Psoas muscle (tissue), 8 donors: ENCODE data around the gene PREB. TPM values are rescaled to one million over a fixed set of nuclear protein-coding genes. Genes with fewer than 3 reads are reported as not detected.

Experiments
- ATAC-seq, 4 donors: fragments of 200-7000 bp; cut with Tn5 transposase; one replicate each; pipeline ENCODE4 v1.9.1; 2020; ENCODE audit warnings: moderate library complexity in 3 of 4, mild to moderate bottlenecking in 2 of 4
- DNase-seq, 2 donors: peaks; one replicate each; pipeline ENCODE4 v3.0.0-alpha.2; 2020
- H3K27ac ChIP-seq: fragments of 200-600 bp; one replicate; pipeline ENCODE4 v1.8.0; 2022
- H3K27me3 ChIP-seq, 3 donors: fragments of 200-600 bp in 1 of 3; one replicate each; pipeline versions ENCODE4 v1.6.1 to v1.8.0; 2013 to 2022; ENCODE audit warnings: low read length in 2 of 3, mild to moderate bottlenecking in 2 of 3, moderate library complexity in 1 of 3; ENCODE audit not compliant: insufficient read depth in 3 of 3
- H3K36me3 ChIP-seq, 2 donors: fragments of 200-600 bp in 1 of 2; one replicate each; pipeline versions ENCODE4 v1.6.1 to v1.8.0; 2013 to 2022; ENCODE audit warnings: low read depth in 1 of 2, mild to moderate bottlenecking in 1 of 2, moderate library complexity in 1 of 2; ENCODE audit not compliant: insufficient read depth in 1 of 2
- H3K4me1 ChIP-seq: fragments of 200-600 bp; one replicate; pipeline ENCODE4 v1.8.0; 2022
- H3K4me3 ChIP-seq: fragments of 200-600 bp; one replicate; pipeline ENCODE4 v1.8.0; 2022; ENCODE audit warnings: mild to moderate bottlenecking
- H3K9me3 ChIP-seq: fragments of 200-600 bp; one replicate; pipeline ENCODE4 v1.8.0; 2022
- WGBS, 3 donors: extraction: QIAGEN DNeasy Blood & Tissue Kit; methylation state at CpG; one replicate each; pipeline versions ENCODE4 v1.1.6 to v1.1.7; 2013; 5-methylcytosine and 5-hydroxymethylcytosine counted together
- intact Hi-C, 2 donors: fragments of 100-400 bp; cut with DNase I; formaldehyde crosslinking; loops; one replicate each; pipeline versions ENCODE4 v1.11.0 to v1.14.2; 2022
- polyA plus RNA-seq, 3 donors: library from polyadenylated mRNA; stranded (reverse); fragments of 200-250 nt; gene quantifications; one replicate each; pipeline ENCODE4 v1.2.3, GENCODE V29; 2013
- total RNA-seq, 4 donors: library from RNA; stranded (reverse); fragmentation: NEBNext Ultra II Directional in 2 of 4; extraction: Animal tissue kit (Norgen Biotek cat#: 25700) in 2 of 4; gene quantifications; one replicate each; pipeline versions ENCODE4 v1.2.1 to v1.2.4, GENCODE V29; 2021 to 2023
- TF ChIP-seq, protein P1 (sequence below): fragments of 200-600 bp; IDR thresholded peaks from one replicate; pipeline ENCODE4 v1.8.0; 2022; ENCODE audit warnings: antibody characterized with exemption
- donor health status: healthy with polysubstance abuse.
- donor health status: DM: no; HTN: no; CAD: no; lungs with moderate emphysema.
- donor health status: Bipolar disorder and iron deficiency.
- donor health status: healthy.
- donor health status: DM: yes; HTN: yes; CAD: no.
- donor health status: DM: no; HTN: no; CAD: no.
- donor health status: DM: no; HTN: no; CAD: no.
- donor health status: DM: yes; HTN: yes; CAD: no.

Gene PREB
- total and polyA plus RNA-seq, 7 donors: 57.4 to 206 (median 125) TPM

DNA sequence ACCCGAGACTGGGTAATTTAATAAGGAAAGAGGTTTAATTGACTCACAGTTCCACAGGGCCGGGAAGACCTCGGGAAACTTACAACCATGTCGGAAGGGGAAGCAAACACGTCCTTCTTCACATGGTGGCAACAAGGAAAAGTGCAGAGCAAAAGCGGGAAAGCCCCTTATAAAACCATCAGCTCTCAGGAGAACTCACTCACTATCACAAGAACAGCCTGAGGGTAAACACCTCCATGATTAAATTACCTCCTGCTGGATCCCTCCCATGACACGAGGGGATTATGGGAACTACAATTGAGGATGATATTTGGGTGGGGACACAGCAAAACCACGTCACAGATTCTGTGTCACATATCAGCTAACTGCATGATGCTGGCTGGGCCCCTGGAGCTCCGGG is 25.8 kb upstream of the PREB start:
- 79 to 81% (median 79%) methylated on average over 9 of the region's 9 CpGs for WGBS, 3 donors
- no peak for DNase-seq
- H3K27ac ChIP-seq: no peak overlapping the region

DNA sequence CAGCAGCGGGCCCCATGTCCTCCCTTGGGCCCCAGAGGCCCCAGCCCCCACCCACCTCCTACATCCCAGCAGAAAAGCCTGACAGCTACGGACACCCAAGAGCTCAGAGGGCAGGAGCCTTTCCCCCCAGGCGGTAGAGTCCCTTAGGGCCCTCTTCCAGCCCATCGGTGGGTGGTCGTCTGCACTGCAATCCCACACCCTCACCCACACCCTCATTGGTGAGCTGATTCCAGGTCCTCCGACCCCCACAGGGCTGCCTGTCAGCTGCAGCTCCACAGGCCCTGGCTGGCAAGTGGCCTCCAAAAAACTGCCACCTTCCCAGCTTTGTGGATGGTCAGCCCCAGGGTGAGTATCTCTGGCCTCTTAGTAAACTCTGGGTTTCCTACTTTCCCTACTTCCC is 24.8 kb upstream of the PREB start:
- intact Hi-C loops: no loop called here
- WGBS, 3 donors: 71 to 77% (median 76%) methylated on average over 6 of the region's 6 CpGs
- no peak overlapping the region for H3K27ac ChIP-seq
- no peaks in the 10 kb centered on the region for H3K9me3 ChIP-seq
- no peaks in the 10 kb centered on the region for H3K36me3 ChIP-seq
- TF ChIP-seq, protein P1, sequence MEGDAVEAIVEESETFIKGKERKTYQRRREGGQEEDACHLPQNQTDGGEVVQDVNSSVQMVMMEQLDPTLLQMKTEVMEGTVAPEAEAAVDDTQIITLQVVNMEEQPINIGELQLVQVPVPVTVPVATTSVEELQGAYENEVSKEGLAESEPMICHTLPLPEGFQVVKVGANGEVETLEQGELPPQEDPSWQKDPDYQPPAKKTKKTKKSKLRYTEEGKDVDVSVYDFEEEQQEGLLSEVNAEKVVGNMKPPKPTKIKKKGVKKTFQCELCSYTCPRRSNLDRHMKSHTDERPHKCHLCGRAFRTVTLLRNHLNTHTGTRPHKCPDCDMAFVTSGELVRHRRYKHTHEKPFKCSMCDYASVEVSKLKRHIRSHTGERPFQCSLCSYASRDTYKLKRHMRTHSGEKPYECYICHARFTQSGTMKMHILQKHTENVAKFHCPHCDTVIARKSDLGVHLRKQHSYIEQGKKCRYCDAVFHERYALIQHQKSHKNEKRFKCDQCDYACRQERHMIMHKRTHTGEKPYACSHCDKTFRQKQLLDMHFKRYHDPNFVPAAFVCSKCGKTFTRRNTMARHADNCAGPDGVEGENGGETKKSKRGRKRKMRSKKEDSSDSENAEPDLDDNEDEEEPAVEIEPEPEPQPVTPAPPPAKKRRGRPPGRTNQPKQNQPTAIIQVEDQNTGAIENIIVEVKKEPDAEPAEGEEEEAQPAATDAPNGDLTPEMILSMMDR: no peak
- DNase-seq (no peak), ATAC-seq (no peak)
- H3K27me3 ChIP-seq: no peaks in the 10 kb centered on the region
- no peaks in the 10 kb centered on the region for H3K4me1 ChIP-seq
- no peak overlapping the region for H3K4me3 ChIP-seq

More for the DNA sequence above, 25.8 kb upstream of the PREB start:
- TF ChIP-seq, protein P1: no peak
- no peaks in the 10 kb centered on the region for H3K9me3 ChIP-seq
- intact Hi-C loops: no loop called here
- H3K27me3 ChIP-seq: no peaks in the 10 kb centered on the region
- no peak for ATAC-seq
- H3K36me3 ChIP-seq: no peaks in the 10 kb centered on the region
- H3K4me3 ChIP-seq: no peak overlapping the region
- no peaks in the 10 kb centered on the region for H3K4me1 ChIP-seq

DNA sequence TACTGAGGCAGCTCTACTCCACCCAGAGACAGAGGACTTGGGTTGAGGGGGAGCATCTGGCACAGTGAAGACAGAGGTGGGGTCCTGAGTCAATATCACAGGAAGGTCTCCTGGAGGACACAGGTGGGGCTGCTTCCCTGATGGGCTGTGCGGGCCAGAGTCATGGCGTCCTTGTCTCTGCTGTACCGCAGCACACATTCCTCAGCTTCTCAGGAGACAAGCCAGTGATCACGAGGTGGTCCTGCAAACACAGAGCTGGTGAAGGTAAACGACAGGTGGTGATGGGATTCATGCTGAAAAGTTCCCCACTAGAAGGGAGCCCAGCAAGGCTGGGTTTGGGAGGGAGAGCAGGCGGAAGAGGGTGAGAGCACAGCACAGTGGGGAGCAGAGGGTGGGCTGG is 24.0 kb upstream of the PREB start:
- intact Hi-C loops: no loop called here
- 69 to 74% (median 74%) methylated on average over 6 of the region's 6 CpGs for WGBS, 3 donors
- no peaks in the 10 kb centered on the region for H3K9me3 ChIP-seq
- H3K27me3 ChIP-seq: no peaks in the 10 kb centered on the region
- TF ChIP-seq, protein P1: no peak
- no peak for ATAC-seq
- no peak overlapping the region for H3K4me3 ChIP-seq
- no peaks in the 10 kb centered on the region for H3K4me1 ChIP-seq
- DNase-seq: no peak
- no peak overlapping the region for H3K27ac ChIP-seq
- H3K36me3 ChIP-seq: no peaks in the 10 kb centered on the region

DNA sequence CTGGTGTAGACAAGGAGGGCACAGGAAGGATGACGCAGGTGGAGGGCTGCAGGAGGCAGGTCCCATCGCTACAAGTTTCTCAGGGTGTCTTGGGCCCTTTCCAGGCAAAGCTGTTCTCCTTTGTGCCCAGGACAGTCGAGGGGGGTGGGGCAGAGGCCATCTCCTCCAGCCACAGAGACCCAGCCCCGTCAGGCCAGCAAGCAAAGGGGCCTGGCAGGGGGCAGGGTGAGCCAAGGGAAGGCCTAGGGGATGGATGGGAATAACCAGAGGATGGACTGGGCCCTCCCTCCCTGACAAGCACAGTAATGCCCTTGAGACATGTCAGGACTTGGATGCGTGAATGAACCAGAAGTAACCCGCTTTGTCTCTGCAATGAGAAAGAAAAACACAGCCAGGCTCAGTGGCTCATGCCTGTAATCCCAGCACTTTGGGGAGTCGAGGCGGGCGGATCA is 20.7 kb upstream of the PREB start:
- no peak overlapping the region for H3K27ac ChIP-seq
- peak in 1 of 4 donors; percentile 13 for ATAC-seq
- no peaks in the 10 kb centered on the region for H3K4me1 ChIP-seq
- no peaks in the 10 kb centered on the region for H3K27me3 ChIP-seq
- no peaks in the 10 kb centered on the region for H3K9me3 ChIP-seq
- TF ChIP-seq, protein P1: no peak
- H3K4me3 ChIP-seq: no peak overlapping the region
- H3K36me3 ChIP-seq: no peaks in the 10 kb centered on the region
- intact Hi-C loops: no loop called here
- 81 to 85% (median 82%) methylated on average over 9 of the region's 9 CpGs for WGBS, 3 donors
- DNase-seq: no peak

DNA sequence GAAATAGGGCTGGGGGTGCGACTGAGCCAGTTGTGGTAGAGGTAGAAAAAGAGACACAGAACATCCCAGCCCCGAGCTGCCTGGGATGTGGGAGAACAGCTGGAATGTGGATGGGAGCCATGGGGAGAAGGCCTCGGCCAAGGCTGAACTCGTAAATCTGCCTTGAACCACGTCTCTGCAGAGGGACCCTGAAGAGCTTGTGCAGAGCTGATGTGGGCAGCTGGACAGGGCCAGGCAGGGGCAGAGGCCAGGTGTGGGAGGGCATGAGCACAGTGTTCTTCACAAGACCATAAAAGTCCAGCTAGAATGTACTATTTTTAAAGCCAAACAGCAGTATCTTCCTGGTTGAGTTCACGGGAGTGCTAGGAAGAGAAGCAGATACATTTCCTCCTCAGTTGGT is 20.1 kb upstream of the PREB start:
- TF ChIP-seq, protein P1: no peak
- H3K4me1 ChIP-seq: no peaks in the 10 kb centered on the region
- H3K9me3 ChIP-seq: no peaks in the 10 kb centered on the region
- H3K27me3 ChIP-seq: no peaks in the 10 kb centered on the region
- ATAC-seq (no peak), DNase-seq (no peak)
- WGBS, 3 donors: 37 to 49% (median 41%) methylated on average over 6 of the region's 6 CpGs
- no peak overlapping the region for H3K27ac ChIP-seq
- intact Hi-C loops: no loop called here
- H3K36me3 ChIP-seq: no peaks in the 10 kb centered on the region
- no peak overlapping the region for H3K4me3 ChIP-seq
